Embryonic facial prominence (tissue), 1 donor: ENCODE measurements around the gene RAB40B.

ENCODE experiments used
- DNase-seq: peaks from one replicate; pipeline ENCODE4 v3.0.0-alpha.2; 2016; ENCODE audit errors: extremely low spot score

RAB40B gene

GRCh38 chr17:82615084-82616020 is 83.1 kb downstream of the RAB40B start:
- no peak for DNase-seq

GRCh38 chr17:82614095-82614631 is 84.3 kb downstream of the RAB40B start:
- no peak for DNase-seq

- DNase-seq, result no peak
Observed at GRCh38 chr17:82613283-82614094, 85.0 kb downstream of the RAB40B start.

- DNase-seq, result no peak
Observed at GRCh38 chr17:82611140-82612058, 87.1 kb downstream of the RAB40B start.

- DNase-seq, result no peak
Observed at GRCh38 chr17:82609655-82610054, 88.8 kb downstream of the RAB40B start.

- DNase-seq, result no peak
Observed at GRCh38 chr17:82608816-82609215, 89.7 kb downstream of the RAB40B start.

- DNase-seq, result no peak
Observed at GRCh38 chr17:82605939-82606600, 92.4 kb downstream of the RAB40B start.
